Stimulated activated CD8-positive, alpha-beta memory T cell treated with anti-CD3 and anti-CD28 coated beads, Interleukin-4, amount 100 ng/mL, for 48 hours (primary cell): ENCODE results near the gene BATF.

Experiments
- DNase-seq: peaks from one replicate; pipeline ENCODE4 v3.0.0-alpha.2; 2020

BATF gene

DNA sequence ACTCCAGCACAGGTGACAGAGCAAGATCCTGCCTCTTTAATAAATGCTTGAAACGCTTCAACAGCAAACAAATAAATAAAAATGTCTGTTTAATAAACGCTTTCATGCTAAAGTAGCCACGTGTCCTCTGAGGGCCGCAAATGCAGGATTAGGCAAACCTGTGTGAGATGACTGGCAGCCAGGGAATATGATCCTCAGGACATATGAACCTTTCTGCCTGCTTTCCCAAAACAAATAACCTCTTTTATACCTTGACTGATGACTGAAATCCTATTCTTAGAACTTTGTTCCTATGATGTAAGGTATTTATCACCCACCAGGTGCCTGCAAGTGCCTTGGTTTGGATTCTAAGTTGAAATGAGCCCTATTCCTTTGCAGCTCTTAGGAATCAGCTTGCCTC is 41.7 kb downstream of the BATF start:
- no peak for DNase-seq

GRCh38 chr14:75565056-75565455 is 42.8 kb downstream of the BATF start:
- DNase-seq: no peak

DNA sequence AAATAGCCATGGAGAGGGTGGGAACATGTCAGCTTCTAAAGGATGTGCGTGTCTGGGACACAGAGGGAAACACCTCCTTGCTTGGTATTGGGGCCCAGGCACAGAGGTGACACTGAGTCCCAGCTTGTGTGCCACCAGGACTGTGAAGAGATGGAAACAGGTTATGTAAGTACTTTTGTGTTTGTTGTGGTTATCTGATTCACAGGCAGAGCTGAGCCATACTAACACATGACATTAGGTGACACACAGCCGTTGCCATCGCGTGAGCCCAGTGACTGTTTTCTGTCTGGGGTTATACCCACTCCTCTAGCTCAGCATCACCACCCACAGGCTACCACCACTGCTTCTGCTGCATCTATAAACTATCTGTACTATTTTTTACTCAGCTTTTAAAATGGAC is 44.1 kb downstream of the BATF start:
- peak; percentile 85 for DNase-seq

DNA sequence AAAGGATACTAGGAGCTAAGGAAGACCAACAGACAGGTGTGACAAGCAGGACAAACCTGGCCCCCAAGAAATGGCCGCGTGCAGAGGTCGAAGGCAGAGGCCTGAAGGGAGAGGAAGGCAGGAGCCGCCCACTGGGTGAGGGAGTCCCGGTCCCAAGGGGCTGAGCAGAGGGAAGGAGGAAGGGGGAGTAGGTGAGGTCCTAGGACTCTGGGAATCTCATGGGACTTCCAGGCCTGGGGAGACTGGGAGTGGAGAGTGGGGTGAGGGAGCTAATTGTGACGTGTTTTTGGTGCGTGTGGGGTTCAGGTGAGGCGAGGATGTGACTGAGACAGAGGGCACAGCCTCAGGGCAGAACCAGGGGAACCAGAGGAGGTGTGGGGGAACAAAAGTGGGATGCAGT is 44.5 kb downstream of the BATF start:
- peak; percentile 41 for DNase-seq

DNA sequence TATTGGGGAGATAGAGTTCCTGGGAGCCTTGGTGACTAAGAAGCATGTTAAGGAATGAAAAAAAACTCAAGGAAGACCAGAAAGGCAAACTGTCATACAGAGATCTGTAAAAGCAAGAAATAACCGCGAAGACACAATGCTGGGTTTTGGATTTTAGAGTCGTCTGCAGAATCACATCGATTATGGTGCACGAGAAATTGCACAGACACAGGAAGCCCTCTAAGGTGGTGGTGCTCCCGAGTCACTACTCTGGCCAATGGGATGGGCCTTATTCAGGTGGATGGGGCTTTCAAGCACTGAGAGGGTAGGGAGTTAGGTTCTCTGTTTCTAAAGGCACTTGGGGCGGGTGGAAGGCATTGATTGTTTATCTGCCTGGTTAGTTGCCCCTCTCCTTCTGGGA is 45.9 kb downstream of the BATF start:
- DNase-seq: no peak

- DNase-seq: peak; percentile 59
Observed at GRCh38 chr14:75568791-75569190, 46.5 kb downstream of the BATF start.

DNA sequence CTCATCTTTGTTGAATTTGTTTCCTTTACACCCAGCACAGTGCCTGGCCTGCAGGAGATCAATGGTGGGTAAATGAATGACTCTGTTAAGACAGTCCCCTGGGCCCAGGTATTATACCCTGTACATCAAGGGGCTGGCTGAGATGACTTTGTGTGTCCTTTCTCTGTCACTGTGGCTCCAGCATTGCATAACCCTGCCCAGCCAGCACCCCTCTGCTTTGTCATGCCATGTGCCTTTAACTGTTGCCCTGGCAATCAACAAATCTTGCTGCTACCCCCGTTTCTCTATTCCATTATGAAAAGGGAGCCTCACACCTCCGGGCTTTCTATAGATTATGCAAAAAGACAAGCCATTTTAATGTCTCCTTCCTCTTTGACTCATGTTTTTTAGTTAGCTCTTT is 48.5 kb downstream of the BATF start:
- peak; percentile 50 for DNase-seq

- no peak for DNase-seq
Observed at GRCh38 chr14:75572104-75572503, 49.8 kb downstream of the BATF start.

DNA sequence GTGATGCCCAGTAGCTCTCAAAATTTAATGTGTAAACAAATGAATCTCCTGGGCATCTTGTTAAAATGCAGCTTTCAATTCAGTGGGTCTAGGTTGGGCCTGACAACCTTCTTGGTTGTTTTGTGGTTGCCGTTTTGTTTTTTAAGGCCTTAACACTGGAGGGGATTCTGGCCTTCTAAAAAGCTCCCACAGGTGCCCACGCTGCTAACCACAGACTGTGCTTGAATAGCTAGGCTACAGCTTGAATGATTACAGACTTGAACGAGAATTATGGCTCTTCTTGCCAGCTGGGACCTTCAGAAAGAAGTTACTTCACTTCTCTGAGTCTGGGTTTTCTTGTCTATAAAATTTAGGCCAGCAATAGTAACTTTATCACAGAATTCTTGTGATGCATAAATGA is 54.8 kb downstream of the BATF start:
- no peak for DNase-seq

- DNase-seq: peak; percentile 85
Observed at GRCh38 chr14:75577729-75578101, 55.4 kb downstream of the BATF start.

GRCh38 chr14:75578102-75578785 is 56.0 kb downstream of the BATF start, which contains the start of gene FLVCR2:
Gene FLVCR2, plus strand, starts transcription at chr14:75578620. Its CDS starts 353 bp downstream, at chr14:75578973.
- DNase-seq: peak; percentile 67

GRCh38 chr14:75578786-75579337 is 56.6 kb downstream of the BATF start:
- DNase-seq: no peak

- DNase-seq: no peak
Observed at GRCh38 chr14:75579338-75579864, 57.1 kb downstream of the BATF start.

DNA sequence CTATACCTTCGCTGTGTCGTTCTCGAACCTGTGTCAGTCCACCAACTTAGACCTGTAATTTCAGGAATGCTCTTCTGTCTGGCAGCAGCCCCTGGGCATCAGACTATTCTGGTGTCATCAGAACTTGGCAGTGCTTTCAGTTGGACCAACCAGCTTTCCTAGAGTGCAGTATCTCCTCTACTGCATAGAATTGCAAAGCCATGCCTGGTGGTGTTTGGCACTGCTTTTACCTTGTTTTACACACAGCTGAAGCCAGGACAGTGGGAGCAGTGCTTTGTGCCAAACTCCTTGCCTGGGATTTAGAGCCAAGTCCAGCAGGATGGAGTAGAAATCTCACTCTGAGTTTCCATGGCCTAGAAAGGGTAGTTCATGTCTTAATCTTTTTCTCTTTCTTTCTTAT is 57.6 kb downstream of the BATF start:
- no peak for DNase-seq

DNA sequence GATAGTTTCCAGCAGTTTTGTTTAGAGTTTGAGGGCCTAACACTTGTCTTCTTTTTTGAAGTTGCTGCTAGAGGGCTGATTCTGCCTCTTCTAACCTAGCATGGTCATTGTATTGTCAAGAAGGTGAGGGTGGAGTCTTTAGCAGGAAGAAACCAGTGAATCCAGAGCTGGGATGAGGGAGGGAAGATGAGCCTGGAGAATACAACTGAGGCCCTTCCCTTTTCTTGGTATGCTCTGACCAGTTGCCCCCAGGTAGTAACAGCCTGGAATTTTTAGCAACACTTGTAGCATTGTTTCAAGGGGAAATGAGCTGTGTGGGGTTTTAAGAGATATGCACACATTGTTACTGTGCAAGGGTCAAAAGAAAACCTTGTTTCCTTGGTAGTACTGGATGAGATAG is 65.1 kb downstream of the BATF start:
- no peak for DNase-seq

GRCh38 chr14:75589931-75590330 is 67.7 kb downstream of the BATF start:
- DNase-seq: no peak

- no peak for DNase-seq
Observed at GRCh38 chr14:75591331-75591946, 69.2 kb downstream of the BATF start.

DNA sequence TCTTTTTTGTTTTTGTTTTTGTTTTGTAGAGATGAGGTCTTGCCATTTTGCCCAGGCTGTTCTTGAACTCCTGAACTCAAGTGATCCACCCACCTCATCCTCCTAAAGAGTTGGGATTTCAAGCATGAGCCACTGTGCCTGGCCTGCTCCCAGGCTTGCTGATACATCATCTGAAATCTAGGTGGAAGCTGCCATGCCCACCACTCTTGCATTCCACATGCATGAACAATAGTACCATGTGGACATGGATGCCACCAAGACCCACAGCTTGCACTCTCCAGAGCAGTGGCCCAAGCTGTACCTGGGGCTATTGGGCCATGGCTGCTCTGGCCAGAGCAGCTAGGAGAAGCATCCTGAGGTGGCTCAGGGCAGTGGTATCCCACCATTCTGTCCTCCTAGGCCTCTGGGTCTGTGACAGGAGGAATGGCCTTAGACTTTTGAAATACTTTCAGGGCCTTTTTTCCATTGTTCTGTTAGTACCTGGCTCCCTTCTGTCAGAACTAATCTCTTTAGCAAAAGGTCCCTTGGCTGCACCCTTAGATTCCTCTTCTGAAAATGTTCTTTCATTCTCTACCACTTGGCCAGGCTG is 69.8 kb downstream of the BATF start:
- no peak for DNase-seq

DNA sequence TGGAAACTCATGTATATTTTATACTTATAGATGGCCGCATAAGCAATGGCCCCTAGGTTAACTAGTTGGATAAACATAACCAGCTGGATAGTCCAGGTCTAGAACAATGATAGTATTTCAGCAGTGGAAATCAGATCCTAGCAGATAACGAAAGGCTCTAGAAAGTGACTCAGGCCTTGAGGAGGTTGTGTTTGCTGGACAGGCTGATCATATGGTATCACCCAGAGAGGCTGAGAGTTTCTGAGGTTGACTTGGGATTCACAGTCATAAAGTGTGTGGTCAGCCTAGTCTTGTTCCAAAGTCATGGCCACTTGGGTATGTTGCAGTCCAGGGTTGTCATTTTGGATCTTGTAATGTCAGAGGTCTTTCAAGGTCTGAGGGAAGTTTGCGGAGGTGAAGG is 73.0 kb downstream of the BATF start:
- no peak for DNase-seq
